K562 (cell line): ENCODE results near the gene ARPP21. TPM values are rescaled to one million over a fixed set of nuclear protein-coding genes. Genes with fewer than 3 reads are reported as not detected.

Experiments used
- ATAC-seq: fragments of 200-7000 bp; cut with Tn5 transposase; 3 replicates; pipeline ENCODE4 v1.9.1; 2020; ENCODE audit warnings: moderate library complexity
- BruUV-seq: library from RNA; stranded (reverse); fragments of 400-500 nt; replicated peaks from 2 replicates; lab custom pipeline; 2021; lab: Mats Ljungman, UMichigan
- CTCF ChIA-PET: fragments of 300-600 bp; formaldehyde crosslinking; extraction: SDS; loops from one replicate; lab custom pipeline; 2021; ENCODE audit warnings: low intra/inter-chr PET ratio; lab: Yijun Ruan, JAX
- POLR2A ChIA-PET: fragments of 300-600, 350-650 bp; sonication (Branson Sonifier 250); formaldehyde crosslinking; extraction: SDS; loops from one replicate; lab custom pipeline; 2021; ENCODE audit warnings: antibody characterized with exemption, inconsistent platforms; lab: Yijun Ruan, JAX
- DNase-seq, 4 experiments: peaks; one replicate each; pipeline versions ENCODE4 v3.0.0 to v3.0.0-alpha.2; 2011 to 2018; ENCODE audit warnings: low spot score in 3 of 4, mixed read lengths in 3 of 4; ENCODE audit errors: extremely low read depth in 1 of 4
- FAIRE-seq: peaks from 2 replicates; lab custom pipeline; 2011; peaks lifted over from hg19 to GRCh38; lab: Jason Lieb, UNC
- H2AFZ ChIP-seq: 2 replicates; pipeline ENCODE4 v1.6.0; 2011; ENCODE audit warnings: low read depth, low read length, control low read depth, inconsistent platforms
- H3K27ac ChIP-seq: fragments of 200-600 bp; 3 replicates; pipeline ENCODE4 v1.8.0; 2011; ENCODE audit warnings: low read depth, mild to moderate bottlenecking, control low read depth, inconsistent platforms, low read length, moderate library complexity, mixed read lengths; ENCODE audit errors: extremely low read depth
- H3K27me3 ChIP-seq, 2 experiments: fragments of 300-600 bp in 1 of 2; 2 replicates in 1 of 2; 3 replicates in 1 of 2; pipeline versions ENCODE4 v1.6.0 to v1.8.0; 2011; ENCODE audit warnings: inconsistent platforms in 2 of 2, low read length in 2 of 2, mild to moderate bottlenecking in 1 of 2, mixed read lengths in 1 of 2, moderate library complexity in 1 of 2; ENCODE audit not compliant: control insufficient read depth in 2 of 2, insufficient read depth in 2 of 2
- H3K36me3 ChIP-seq: fragments of 300-600 bp; 3 replicates; pipeline ENCODE4 v1.8.0; 2011; ENCODE audit warnings: mild to moderate bottlenecking, low read length, inconsistent platforms; ENCODE audit not compliant: control insufficient read depth, insufficient read depth
- H3K4me1 ChIP-seq, 2 experiments: fragments of 200-600 bp in 1 of 2; replicated peaks in 1 of 2; 2 replicates in 1 of 2; 3 replicates in 1 of 2; pipeline versions ENCODE4 v1.5.1 to v1.8.0; 2011; ENCODE audit warnings: inconsistent platforms in 2 of 2, low read length in 2 of 2, mild to moderate bottlenecking in 1 of 2, mixed read lengths in 1 of 2, moderate library complexity in 1 of 2; ENCODE audit not compliant: control insufficient read depth in 2 of 2, insufficient read depth in 2 of 2
- H3K4me2 ChIP-seq: 2 replicates; pipeline ENCODE4 v1.6.1; 2011; ENCODE audit warnings: low read length, control low read depth, inconsistent platforms, mixed read lengths; ENCODE audit not compliant: insufficient read depth
- H3K4me3 ChIP-seq: fragments of 200-600 bp; sonication (generic), shearing (Covaris generic); 2 replicates; pipeline ENCODE4 v1.5.1; 2016; ENCODE audit warnings: control low read depth, inconsistent platforms
- H3K79me2 ChIP-seq: fragments of 200-600 bp; 3 replicates; pipeline ENCODE4 v1.8.0; 2011; ENCODE audit warnings: low read length, inconsistent platforms; ENCODE audit not compliant: control insufficient read depth, insufficient read depth
- H3K9ac ChIP-seq, 2 experiments: 2 replicates each; pipeline versions ENCODE4 v1.6.0 to v1.6.1; 2011; ENCODE audit warnings: low read depth in 2 of 2, low read length in 2 of 2, control low read depth in 1 of 2, inconsistent platforms in 1 of 2, mild to moderate bottlenecking in 1 of 2, mixed read lengths in 1 of 2; ENCODE audit not compliant: insufficient read depth in 1 of 2
- H3K9me1 ChIP-seq: one replicate; pipeline ENCODE4 v1.6.0; 2011; ENCODE audit warnings: inconsistent platforms, mild to moderate bottlenecking, low read length, moderate library complexity; ENCODE audit not compliant: control insufficient read depth, insufficient read depth
- H3K9me3 ChIP-seq: replicated peaks from 2 replicates; pipeline ENCODE4 v1.5.1; 2011; ENCODE audit warnings: low read depth, low read length, inconsistent platforms; ENCODE audit not compliant: control insufficient read depth, insufficient read depth
- H4K20me1 ChIP-seq: replicated peaks from 2 replicates; pipeline ENCODE4 v1.6.1; 2011; ENCODE audit warnings: low read length, inconsistent platforms, mixed read lengths; ENCODE audit not compliant: control insufficient read depth, insufficient read depth
- ARNT ChIP-seq, 2 experiments: fragments of 450-650 bp; IDR thresholded peaks; 2 replicates each; pipeline ENCODE4 v1.6.1; 2016; ENCODE audit warnings: mild to moderate bottlenecking in 1 of 2
- BRCA1 ChIP-seq, 2 experiments: fragments of 450-650 bp in 1 of 2; sonication (generic) in 1 of 2; formaldehyde crosslinking in 1 of 2; IDR thresholded peaks; 2 replicates each; pipeline versions ENCODE4 v1.5.0 to v1.6.1; 2017 to 2020; ENCODE audit warnings: mild to moderate bottlenecking in 1 of 2, missing genetic modification reagents in 1 of 2
- CBX8 ChIP-seq: fragments of 200-600 bp; sonication (generic); IDR thresholded peaks from 2 replicates; pipeline ENCODE4 v1.6.1; 2012; ENCODE audit warnings: borderline replicate concordance, mixed run types, low read depth, mild to moderate bottlenecking, moderate library complexity, mixed read lengths, low read length, control low read depth, inconsistent platforms; ENCODE audit not compliant: poor library complexity, severe bottlenecking; ENCODE audit errors: extremely low read depth
- EZH2 ChIP-seq: IDR thresholded peaks from 2 replicates; pipeline ENCODE4 v1.6.1; 2012; ENCODE audit warnings: low read depth, mild to moderate bottlenecking, inconsistent platforms, low read length, borderline replicate concordance
- GATAD2A ChIP-seq: fragments of 450-650 bp; IDR thresholded peaks from 2 replicates; pipeline ENCODE4 v1.6.1; 2017
- NCOA6 ChIP-seq: fragments of 450-650 bp; IDR thresholded peaks from 2 replicates; pipeline ENCODE4 v1.6.1; 2017; ENCODE audit warnings: mild to moderate bottlenecking
- RBM34 ChIP-seq: fragments of 200-400 bp; formaldehyde crosslinking; IDR thresholded peaks from 2 replicates; pipeline ENCODE4 v1.6.1; 2018; ENCODE audit warnings: low read length, borderline replicate concordance; ENCODE audit not compliant: insufficient read depth
- YY1 ChIP-seq, 3 experiments: IDR thresholded peaks; 2 replicates each; pipeline ENCODE4 v1.6.1; 2011; ENCODE audit warnings: low read length in 2 of 3, mild to moderate bottlenecking in 2 of 3, moderate library complexity in 2 of 3, borderline replicate concordance in 1 of 3, control low read depth in 1 of 3, low read depth in 1 of 3; ENCODE audit not compliant: insufficient read depth in 3 of 3, insufficient replicate concordance in 2 of 3, control insufficient read depth in 1 of 3, insufficient read length in 1 of 3; ENCODE audit errors: extremely low read depth in 1 of 3
- WGBS: fragments of 100-300 bp; shearing (Covaris generic); methylation state at CpG from one replicate; pipeline ENCODE4 v1.1.6; 2016; ENCODE audit warnings: low coverage, mixed read lengths; ENCODE audit not compliant: insufficient coverage; ENCODE audit errors: missing lambda C conversion rate; 5-methylcytosine and 5-hydroxymethylcytosine counted together
- in situ Hi-C: fragments of 300-500 bp; cut with MboI; formaldehyde crosslinking; loops from 4 replicates; pipeline ENCODE4 v1.15.0; 2018; ENCODE audit warnings: inconsistent platforms, mixed read lengths
- intact Hi-C: fragments of 100-400 bp; cut with micrococcal nuclease; formaldehyde crosslinking; loops from 2 replicates; pipeline ENCODE4 v1.14.2; 2022
- polyA plus RNA-seq, 8 experiments: library from polyadenylated mRNA; depleted of rRNA in 4 of 8; stranded (reverse) in 5 of 8; unstranded in 3 of 8; fragments of >200 nt; fragmentation: Nextera tagmentation in 2 of 8; fragmentation: Illumina TruSeq in 1 of 8; extraction: Ambion mirVana in 2 of 8; extraction: Trizol in 1 of 8; gene quantifications; 2 replicates each; pipeline versions ENCODE4 v1.2.1 to v1.2.3, GENCODE V29; 2011 to 2014; ENCODE audit warnings: inconsistent platforms in 1 of 8, missing spikeins in 1 of 8
- total RNA-seq, 7 experiments: library from RNA; depleted of rRNA in 6 of 7; stranded (reverse); fragments of >200 nt in 6 of 7; fragmentation: Illumina TruSeq in 2 of 7; extraction: Trizol in 2 of 7; gene quantifications; 2 replicates each; pipeline versions ENCODE4 v1.2.1 to v1.2.3, GENCODE V29; 2011 to 2021; ENCODE audit warnings: low replicate concordance in 1 of 7
- TF ChIP-seq, protein P1 (sequence below): fragments of 200-800 bp; sonication (Bioruptor generic); IDR thresholded peaks from 2 replicates; pipeline ENCODE4 v1.6.1; 2017; ENCODE audit warnings: missing genetic modification characterization, missing compliant biosample characterization
- TF ChIP-seq, protein P2 (sequence below): fragments of 450-650 bp; formaldehyde crosslinking; IDR thresholded peaks from 2 replicates; pipeline ENCODE4 v1.4.0; 2020; ENCODE audit warnings: mild to moderate bottlenecking, mixed read lengths
- TF ChIP-seq, protein P3 (sequence below): fragments of 450-650 bp; IDR thresholded peaks from 2 replicates; pipeline ENCODE4 v1.6.1; 2017; ENCODE audit warnings: antibody characterized with exemption

Gene ARPP21
- total and polyA plus RNA-seq, 9 of the 15 experiments (the other 6 are each of a cell fraction or from before 2014, with no cell fraction given): not detected

- BruUV-seq: no TSS peak
- no peak for ATAC-seq
Observed at GRCh38 chr3:35793667-35794066, 154.3 kb downstream of the ARPP21 start.

More at GRCh38 chr3:35793667-35794066, 154.3 kb downstream of the ARPP21 start:
- Histone ChIP-seq H3K79me2 (no peaks in the 10 kb centered on the region), H2AFZ (no peak overlapping the region), H3K27ac (no peak overlapping the region), H3K4me1 (no peaks in the 10 kb centered on the region), H3K9ac (no peak overlapping the region), H4K20me1 (no peaks in the 10 kb centered on the region), H3K4me2 (no peak overlapping the region), H3K9me1 (no peaks in the 10 kb centered on the region), H3K9me3 (no peaks in the 10 kb centered on the region), H3K27me3 (no peaks in the 10 kb centered on the region), H3K36me3 (no peaks in the 10 kb centered on the region), H3K4me3 (no peak overlapping the region)
- TF ChIP-seq YY1 (IDR thresholded peaks at IDR 0.05; ENCODE audit: borderline replicate concordance in 1 of 3, control insufficient read depth in 1 of 3, extremely low read depth in 1 of 3, insufficient read depth in 3 of 3, insufficient read length in 1 of 3, insufficient replicate concordance in 2 of 3, low read depth in 1 of 3, low read length in 2 of 3): no peak
- TF ChIP-seq EZH2: no peak
- TF ChIP-seq, protein P1, sequence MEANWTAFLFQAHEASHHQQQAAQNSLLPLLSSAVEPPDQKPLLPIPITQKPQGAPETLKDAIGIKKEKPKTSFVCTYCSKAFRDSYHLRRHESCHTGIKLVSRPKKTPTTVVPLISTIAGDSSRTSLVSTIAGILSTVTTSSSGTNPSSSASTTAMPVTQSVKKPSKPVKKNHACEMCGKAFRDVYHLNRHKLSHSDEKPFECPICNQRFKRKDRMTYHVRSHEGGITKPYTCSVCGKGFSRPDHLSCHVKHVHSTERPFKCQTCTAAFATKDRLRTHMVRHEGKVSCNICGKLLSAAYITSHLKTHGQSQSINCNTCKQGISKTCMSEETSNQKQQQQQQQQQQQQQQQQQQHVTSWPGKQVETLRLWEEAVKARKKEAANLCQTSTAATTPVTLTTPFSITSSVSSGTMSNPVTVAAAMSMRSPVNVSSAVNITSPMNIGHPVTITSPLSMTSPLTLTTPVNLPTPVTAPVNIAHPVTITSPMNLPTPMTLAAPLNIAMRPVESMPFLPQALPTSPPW (CRISPR knock-in tag): no peak
- TF ChIP-seq NCOA6: no peak
- no peak for TF ChIP-seq RBM34
- no peak for TF ChIP-seq ARNT (IDR thresholded peaks at IDR 0.05)
- TF ChIP-seq, protein P2, sequence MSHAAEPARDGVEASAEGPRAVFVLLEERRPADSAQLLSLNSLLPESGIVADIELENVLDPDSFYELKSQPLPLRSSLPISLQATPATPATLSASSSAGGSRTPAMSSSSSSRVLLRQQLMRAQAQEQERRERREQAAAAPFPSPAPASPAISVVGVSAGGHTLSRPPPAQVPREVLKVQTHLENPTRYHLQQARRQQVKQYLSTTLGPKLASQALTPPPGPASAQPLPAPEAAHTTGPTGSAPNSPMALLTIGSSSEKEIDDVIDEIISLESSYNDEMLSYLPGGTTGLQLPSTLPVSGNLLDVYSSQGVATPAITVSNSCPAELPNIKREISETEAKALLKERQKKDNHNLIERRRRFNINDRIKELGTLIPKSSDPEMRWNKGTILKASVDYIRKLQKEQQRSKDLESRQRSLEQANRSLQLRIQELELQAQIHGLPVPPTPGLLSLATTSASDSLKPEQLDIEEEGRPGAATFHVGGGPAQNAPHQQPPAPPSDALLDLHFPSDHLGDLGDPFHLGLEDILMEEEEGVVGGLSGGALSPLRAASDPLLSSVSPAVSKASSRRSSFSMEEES (CRISPR knock-in tag): no peak
- TF ChIP-seq CBX8: no peak
- TF ChIP-seq, protein P3, sequence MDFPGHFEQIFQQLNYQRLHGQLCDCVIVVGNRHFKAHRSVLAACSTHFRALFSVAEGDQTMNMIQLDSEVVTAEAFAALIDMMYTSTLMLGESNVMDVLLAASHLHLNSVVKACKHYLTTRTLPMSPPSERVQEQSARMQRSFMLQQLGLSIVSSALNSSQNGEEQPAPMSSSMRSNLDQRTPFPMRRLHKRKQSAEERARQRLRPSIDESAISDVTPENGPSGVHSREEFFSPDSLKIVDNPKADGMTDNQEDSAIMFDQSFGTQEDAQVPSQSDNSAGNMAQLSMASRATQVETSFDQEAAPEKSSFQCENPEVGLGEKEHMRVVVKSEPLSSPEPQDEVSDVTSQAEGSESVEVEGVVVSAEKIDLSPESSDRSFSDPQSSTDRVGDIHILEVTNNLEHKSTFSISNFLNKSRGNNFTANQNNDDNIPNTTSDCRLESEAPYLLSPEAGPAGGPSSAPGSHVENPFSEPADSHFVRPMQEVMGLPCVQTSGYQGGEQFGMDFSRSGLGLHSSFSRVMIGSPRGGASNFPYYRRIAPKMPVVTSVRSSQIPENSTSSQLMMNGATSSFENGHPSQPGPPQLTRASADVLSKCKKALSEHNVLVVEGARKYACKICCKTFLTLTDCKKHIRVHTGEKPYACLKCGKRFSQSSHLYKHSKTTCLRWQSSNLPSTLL: no peak
- TF ChIP-seq GATAD2A: no peak
- no peak for TF ChIP-seq BRCA1 (IDR thresholded peaks at IDR 0.05)
- no peak for TF ChIP-seq BRCA1 (CRISPR knock-in tag; IDR thresholded peaks at IDR 0.05)
- FAIRE-seq: no peak
- in situ Hi-C loops (no loop called here), intact Hi-C loops (no loop called here)
- POLR2A ChIA-PET: no interaction called here
- no peak for DNase-seq
- 10% methylated on average over 1 of the region's 1 CpG for WGBS
- CTCF ChIA-PET: no interaction called here
